ENCODE results near the gene MAT2B. TPM values are rescaled to one million over a fixed set of nuclear protein-coding genes. Genes with fewer than 3 reads are reported as not detected.

Gene MAT2B
- total RNA-seq, 2 experiments from 2014 or later, result 33.0 to 34.7 TPM

DNA sequence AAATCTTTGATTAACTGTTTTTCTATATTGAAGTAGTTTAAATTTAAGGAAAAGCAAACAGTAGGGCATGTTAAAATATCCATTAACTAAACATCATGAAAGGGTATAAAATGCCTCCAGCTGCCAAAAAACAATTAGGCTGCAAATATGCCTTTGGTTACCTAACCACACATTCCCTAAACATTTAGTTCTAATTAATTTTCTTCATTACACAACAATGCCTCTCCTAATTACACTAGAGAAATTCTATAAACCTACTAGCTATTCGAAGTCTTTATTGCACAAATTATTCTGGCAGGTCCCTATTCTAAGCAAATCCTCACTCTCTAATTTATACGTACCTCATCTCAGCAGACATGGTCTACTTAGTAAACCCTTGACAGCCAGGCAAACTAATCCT, 37.4 kb downstream of the MAT2B start:
- no peaks in the 10 kb centered on the region for H3K9me3 Mint-ChIP-seq
- TF ChIP-seq, protein P1, sequence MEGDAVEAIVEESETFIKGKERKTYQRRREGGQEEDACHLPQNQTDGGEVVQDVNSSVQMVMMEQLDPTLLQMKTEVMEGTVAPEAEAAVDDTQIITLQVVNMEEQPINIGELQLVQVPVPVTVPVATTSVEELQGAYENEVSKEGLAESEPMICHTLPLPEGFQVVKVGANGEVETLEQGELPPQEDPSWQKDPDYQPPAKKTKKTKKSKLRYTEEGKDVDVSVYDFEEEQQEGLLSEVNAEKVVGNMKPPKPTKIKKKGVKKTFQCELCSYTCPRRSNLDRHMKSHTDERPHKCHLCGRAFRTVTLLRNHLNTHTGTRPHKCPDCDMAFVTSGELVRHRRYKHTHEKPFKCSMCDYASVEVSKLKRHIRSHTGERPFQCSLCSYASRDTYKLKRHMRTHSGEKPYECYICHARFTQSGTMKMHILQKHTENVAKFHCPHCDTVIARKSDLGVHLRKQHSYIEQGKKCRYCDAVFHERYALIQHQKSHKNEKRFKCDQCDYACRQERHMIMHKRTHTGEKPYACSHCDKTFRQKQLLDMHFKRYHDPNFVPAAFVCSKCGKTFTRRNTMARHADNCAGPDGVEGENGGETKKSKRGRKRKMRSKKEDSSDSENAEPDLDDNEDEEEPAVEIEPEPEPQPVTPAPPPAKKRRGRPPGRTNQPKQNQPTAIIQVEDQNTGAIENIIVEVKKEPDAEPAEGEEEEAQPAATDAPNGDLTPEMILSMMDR (IDR thresholded peaks at IDR 0.05), result no peak
- ATAC-seq (ENCODE audit: poor library complexity) (no peak), DNase-seq (no peak)
- ChIA-PET POLR2A (no interaction called here), CTCF (interaction anchor here (1.2 kb wide), 1 partner anchor 9 kb away, joined by 3 read pairs; no protein-coding TSS in a partner anchor)
- H3K4me1 ChIP-seq (ENCODE audit: insufficient read depth, low read length), result no peaks in the 10 kb centered on the region
- no peaks in the 10 kb centered on the region for H3K9me3 ChIP-seq (ENCODE audit: control insufficient read depth in 1 of 2, insufficient read depth in 1 of 2, low read length in 2 of 2)
- no peak overlapping the region for H3K4me3 Mint-ChIP-seq
- peaks cover 37% of the 10 kb centered on the region for H3K27me3 Mint-ChIP-seq
- H3K27ac ChIP-seq (ENCODE audit: low read depth in 1 of 2, low read length in 2 of 2), result no peak overlapping the region
- no peaks in the 10 kb centered on the region for H3K36me3 ChIP-seq (ENCODE audit: insufficient read depth, low read length)
- H3K36me3 Mint-ChIP-seq (ENCODE audit: low read depth), result no peaks in the 10 kb centered on the region
- no peak overlapping the region for H3K4me3 ChIP-seq (ENCODE audit: low read length)
- intact Hi-C loops (cut with DNase I, micrococcal nuclease), result no loop called here
- H3K27ac Mint-ChIP-seq, result no peak overlapping the region
- H3K27me3 ChIP-seq (ENCODE audit: control insufficient read depth in 1 of 2, insufficient read depth in 2 of 2, low read length in 2 of 2), result no peaks in the 10 kb centered on the region
- H3K4me1 Mint-ChIP-seq (ENCODE audit: low read depth), result no peaks in the 10 kb centered on the region

DNA sequence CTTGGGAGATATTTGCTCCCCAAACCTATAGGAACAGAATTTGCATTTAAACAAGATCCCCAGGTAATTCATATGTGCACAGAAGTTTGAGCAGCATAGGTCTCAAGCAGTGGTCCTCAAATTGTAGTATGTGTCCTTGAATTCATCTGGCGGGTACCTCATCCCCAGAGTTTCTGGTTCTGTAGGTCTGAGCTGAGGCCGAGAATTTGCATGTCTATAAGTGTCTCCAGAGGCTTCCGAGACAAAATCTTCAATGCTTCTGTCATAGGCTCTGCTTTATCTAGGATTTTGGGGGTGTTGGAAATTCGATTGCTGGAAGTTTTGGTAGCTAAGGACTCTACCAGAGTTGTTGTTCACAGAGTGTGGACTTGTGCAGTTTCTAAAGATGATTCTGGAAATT, 38.6 kb downstream of the MAT2B start:
- Histone ChIP-seq H3K36me3 (ENCODE audit: insufficient read depth, low read length) (no peaks in the 10 kb centered on the region), H3K9me3 (ENCODE audit: control insufficient read depth in 1 of 2, insufficient read depth in 1 of 2, low read length in 2 of 2) (no peaks in the 10 kb centered on the region), H3K4me1 (ENCODE audit: insufficient read depth, low read length) (no peaks in the 10 kb centered on the region), H3K4me3 (ENCODE audit: low read length) (no peak overlapping the region), H3K27me3 (ENCODE audit: control insufficient read depth in 1 of 2, insufficient read depth in 2 of 2, low read length in 2 of 2) (no peaks in the 10 kb centered on the region), H3K27ac (ENCODE audit: low read depth in 1 of 2, low read length in 2 of 2) (no peak overlapping the region)
- TF ChIP-seq, protein P1 (IDR thresholded peaks at IDR 0.05), result no peak
- no peak for DNase-seq
- H3K4me3 Mint-ChIP-seq, result no peak overlapping the region
- no peak overlapping the region for H3K27ac Mint-ChIP-seq
- ATAC-seq (ENCODE audit: poor library complexity), result no peak
- POLR2A ChIA-PET, result no interaction called here
- H3K9me3 Mint-ChIP-seq, result no peaks in the 10 kb centered on the region
- intact Hi-C loops (cut with DNase I, micrococcal nuclease), result no loop called here
- CTCF ChIA-PET, result no interaction called here
- peaks cover 37% of the 10 kb centered on the region for H3K27me3 Mint-ChIP-seq
- no peaks in the 10 kb centered on the region for H3K36me3 Mint-ChIP-seq (ENCODE audit: low read depth)
- H3K4me1 Mint-ChIP-seq (ENCODE audit: low read depth), result no peaks in the 10 kb centered on the region

DNA sequence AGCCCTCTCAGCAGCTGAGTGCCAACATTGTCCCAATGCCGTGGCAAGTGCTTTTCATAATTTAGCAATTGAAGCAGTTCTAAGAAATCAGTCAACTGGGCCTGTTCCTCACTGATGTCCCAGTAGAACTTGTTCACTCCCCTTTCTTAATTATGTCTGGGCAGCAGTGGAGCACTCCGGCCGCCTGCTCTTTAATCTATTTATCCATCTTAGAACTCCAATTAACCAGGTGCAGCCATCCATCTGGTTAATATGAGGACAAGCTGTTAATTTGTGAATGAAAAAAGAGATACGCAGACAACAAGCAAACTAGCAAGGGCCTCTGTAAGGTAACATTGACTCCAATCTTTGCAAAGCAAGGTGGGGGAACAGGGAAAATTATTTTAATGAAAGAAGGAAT, 39.4 kb downstream of the MAT2B start:
- TF ChIP-seq, protein P1 (IDR thresholded peaks at IDR 0.05), result no peak
- CTCF ChIA-PET, result no interaction called here
- DNase-seq (no peak), ATAC-seq (ENCODE audit: poor library complexity) (no peak)
- no peak overlapping the region for H3K4me3 Mint-ChIP-seq
- no peak overlapping the region for H3K27ac Mint-ChIP-seq
- H3K9me3 Mint-ChIP-seq, result no peaks in the 10 kb centered on the region
- Histone ChIP-seq H3K27me3 (ENCODE audit: control insufficient read depth in 1 of 2, insufficient read depth in 2 of 2, low read length in 2 of 2) (no peaks in the 10 kb centered on the region), H3K4me3 (ENCODE audit: low read length) (no peak overlapping the region), H3K9me3 (ENCODE audit: control insufficient read depth in 1 of 2, insufficient read depth in 1 of 2, low read length in 2 of 2) (no peaks in the 10 kb centered on the region), H3K27ac (ENCODE audit: low read depth in 1 of 2, low read length in 2 of 2) (no peak overlapping the region), H3K36me3 (ENCODE audit: insufficient read depth, low read length) (no peaks in the 10 kb centered on the region), H3K4me1 (ENCODE audit: insufficient read depth, low read length) (no peaks in the 10 kb centered on the region)
- H3K36me3 Mint-ChIP-seq (ENCODE audit: low read depth), result no peaks in the 10 kb centered on the region
- H3K27me3 Mint-ChIP-seq, result peaks cover 37% of the 10 kb centered on the region
- intact Hi-C loops (cut with DNase I, micrococcal nuclease), result no loop called here
- POLR2A ChIA-PET, result no interaction called here
- H3K4me1 Mint-ChIP-seq (ENCODE audit: low read depth), result no peaks in the 10 kb centered on the region
